ENCODE results near the gene FRMPD4. TPM values are rescaled to one million over a fixed set of nuclear protein-coding genes. Genes with fewer than 3 reads are reported as not detected.

FRMPD4 gene
- total and polyA plus RNA-seq, 2 donors (not counting 1 experiment from before 2014, with no cell fraction given): 0.50 to 1.5 TPM

DNA sequence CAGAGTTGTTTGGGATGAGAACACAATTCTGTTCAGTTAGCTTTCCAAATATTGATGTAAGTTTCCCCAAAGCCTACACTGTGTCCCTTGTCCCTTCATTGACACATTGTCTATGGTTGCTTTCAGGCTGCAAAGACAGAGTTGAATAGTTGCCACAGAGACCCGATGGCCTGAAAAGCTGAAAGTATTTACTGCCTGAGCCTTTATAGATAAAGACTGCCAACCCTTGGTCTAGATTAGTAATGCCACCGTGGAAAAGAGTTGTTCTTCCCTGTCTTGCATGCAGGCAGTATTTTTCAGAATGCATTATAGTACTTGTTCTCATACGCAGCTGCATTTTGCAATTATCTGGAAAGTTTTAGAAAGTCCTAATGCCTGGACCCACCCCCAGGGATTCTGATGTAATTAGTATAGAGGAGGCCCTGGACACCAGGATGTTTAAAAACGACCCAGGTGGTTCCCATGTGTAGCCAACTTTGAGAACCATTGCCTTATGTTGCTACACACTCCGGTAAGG, 180.8 kb downstream of the FRMPD4 start:
- no peak for DNase-seq (ENCODE audit: low read depth in 2 of 2)
- H2AFZ ChIP-seq (ENCODE audit: low read length): no peak overlapping the region
- no peaks in the 10 kb centered on the region for H4K20me1 ChIP-seq (ENCODE audit: control insufficient read depth, extremely low read depth, insufficient read depth, low read length)
- H3K4me2 ChIP-seq (ENCODE audit: extremely low read depth, insufficient read depth, low read length): no peak overlapping the region
- no peak overlapping the region for H3K9ac ChIP-seq (ENCODE audit: insufficient read depth, low read length)
- no peaks in the 10 kb centered on the region for H3K4me1 ChIP-seq (ENCODE audit: control insufficient read depth, extremely low read depth, insufficient read depth, low read length)
- H3K9me3 ChIP-seq (ENCODE audit: control insufficient read depth, insufficient read depth, low read depth, low read length): no peaks in the 10 kb centered on the region
- H3K4me3 ChIP-seq (replicated peaks in 1 of 4; ENCODE audit: control extremely low read depth in 1 of 4, insufficient read depth in 1 of 4, low read depth in 3 of 4, low read length in 4 of 4): no peak overlapping the region
- no peaks in the 10 kb centered on the region for H3K36me3 ChIP-seq (ENCODE audit: control insufficient read depth, insufficient read depth, low read length)
- H3K27ac ChIP-seq (ENCODE audit: insufficient read depth, low read length): no peak overlapping the region
- no peaks in the 10 kb centered on the region for H3K27me3 ChIP-seq (ENCODE audit: control insufficient read depth, insufficient read depth, low read length)
- no peaks in the 10 kb centered on the region for H3K79me2 ChIP-seq (ENCODE audit: control insufficient read depth, insufficient read depth, low read length)
- TF ChIP-seq, protein P1, sequence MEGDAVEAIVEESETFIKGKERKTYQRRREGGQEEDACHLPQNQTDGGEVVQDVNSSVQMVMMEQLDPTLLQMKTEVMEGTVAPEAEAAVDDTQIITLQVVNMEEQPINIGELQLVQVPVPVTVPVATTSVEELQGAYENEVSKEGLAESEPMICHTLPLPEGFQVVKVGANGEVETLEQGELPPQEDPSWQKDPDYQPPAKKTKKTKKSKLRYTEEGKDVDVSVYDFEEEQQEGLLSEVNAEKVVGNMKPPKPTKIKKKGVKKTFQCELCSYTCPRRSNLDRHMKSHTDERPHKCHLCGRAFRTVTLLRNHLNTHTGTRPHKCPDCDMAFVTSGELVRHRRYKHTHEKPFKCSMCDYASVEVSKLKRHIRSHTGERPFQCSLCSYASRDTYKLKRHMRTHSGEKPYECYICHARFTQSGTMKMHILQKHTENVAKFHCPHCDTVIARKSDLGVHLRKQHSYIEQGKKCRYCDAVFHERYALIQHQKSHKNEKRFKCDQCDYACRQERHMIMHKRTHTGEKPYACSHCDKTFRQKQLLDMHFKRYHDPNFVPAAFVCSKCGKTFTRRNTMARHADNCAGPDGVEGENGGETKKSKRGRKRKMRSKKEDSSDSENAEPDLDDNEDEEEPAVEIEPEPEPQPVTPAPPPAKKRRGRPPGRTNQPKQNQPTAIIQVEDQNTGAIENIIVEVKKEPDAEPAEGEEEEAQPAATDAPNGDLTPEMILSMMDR (conservative IDR thresholded peaks at IDR 0.05 in 1 of 2, IDR thresholded peaks at IDR 0.05 in 1 of 2; ENCODE audit: low read depth in 1 of 2, low read length in 2 of 2): no peak
- no peak for TF ChIP-seq EZH2 (IDR thresholded peaks at IDR 0.05; ENCODE audit: low read length, missing control alignments)

DNA sequence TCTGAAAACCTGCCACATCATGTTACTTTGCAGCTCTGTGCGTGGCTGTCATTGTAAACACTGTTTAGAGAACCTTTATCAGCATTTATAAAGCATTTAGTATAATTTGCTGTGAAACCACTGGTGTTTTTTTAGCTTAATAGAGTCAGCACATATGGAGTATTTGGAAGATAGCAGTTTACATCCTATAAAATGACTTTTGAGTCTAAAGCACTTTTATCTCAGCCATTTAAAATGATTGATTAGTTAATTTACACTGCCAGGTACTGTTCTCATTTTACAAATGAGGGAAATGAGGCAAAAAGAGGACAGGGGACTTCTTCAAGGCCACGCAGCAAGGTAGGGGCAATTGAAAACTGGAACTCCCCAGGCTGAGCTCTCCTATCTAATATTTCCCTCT, 181.7 kb downstream of the FRMPD4 start:
- TF ChIP-seq, protein P1 (conservative IDR thresholded peaks at IDR 0.05 in 1 of 2, IDR thresholded peaks at IDR 0.05 in 1 of 2; ENCODE audit: low read depth in 1 of 2, low read length in 2 of 2): no peak
- TF ChIP-seq EZH2 (IDR thresholded peaks at IDR 0.05; ENCODE audit: low read length, missing control alignments): no peak
- no peaks in the 10 kb centered on the region for H4K20me1 ChIP-seq (ENCODE audit: control insufficient read depth, extremely low read depth, insufficient read depth, low read length)
- H3K4me1 ChIP-seq (ENCODE audit: control insufficient read depth, extremely low read depth, insufficient read depth, low read length): no peaks in the 10 kb centered on the region
- DNase-seq (ENCODE audit: low read depth in 2 of 2): no peak
- H3K9me3 ChIP-seq (ENCODE audit: control insufficient read depth, insufficient read depth, low read depth, low read length): no peaks in the 10 kb centered on the region
- H3K79me2 ChIP-seq (ENCODE audit: control insufficient read depth, insufficient read depth, low read length): no peaks in the 10 kb centered on the region
- no peak overlapping the region for H2AFZ ChIP-seq (ENCODE audit: low read length)
- no peaks in the 10 kb centered on the region for H3K27me3 ChIP-seq (ENCODE audit: control insufficient read depth, insufficient read depth, low read length)
- no peaks in the 10 kb centered on the region for H3K36me3 ChIP-seq (ENCODE audit: control insufficient read depth, insufficient read depth, low read length)
- H3K9ac ChIP-seq (ENCODE audit: insufficient read depth, low read length): no peak overlapping the region
- H3K27ac ChIP-seq (ENCODE audit: insufficient read depth, low read length): no peak overlapping the region
- no peak overlapping the region for H3K4me2 ChIP-seq (ENCODE audit: extremely low read depth, insufficient read depth, low read length)
- no peak overlapping the region for H3K4me3 ChIP-seq (replicated peaks in 1 of 4; ENCODE audit: control extremely low read depth in 1 of 4, insufficient read depth in 1 of 4, low read depth in 3 of 4, low read length in 4 of 4)

DNA sequence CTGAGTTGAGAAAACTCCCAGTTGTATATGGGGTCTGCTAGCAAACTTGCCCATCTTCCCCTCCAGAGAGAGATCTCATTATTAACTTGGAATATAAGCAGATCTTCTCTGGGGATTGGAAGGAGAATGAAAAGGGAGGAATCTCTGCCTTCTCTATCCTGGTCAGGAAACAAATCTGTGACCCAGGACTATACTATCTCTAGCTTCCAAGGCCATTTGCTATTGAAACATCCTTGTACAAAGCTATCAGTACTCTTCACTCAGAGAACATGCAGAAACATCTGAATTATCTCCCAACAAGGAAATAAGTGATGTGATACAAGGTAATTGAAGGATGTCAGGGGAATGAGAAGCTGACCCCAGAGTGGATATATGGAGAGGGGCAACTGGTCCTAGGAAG, 183.8 kb downstream of the FRMPD4 start:
- H3K4me3 ChIP-seq (replicated peaks in 1 of 4; ENCODE audit: control extremely low read depth in 1 of 4, insufficient read depth in 1 of 4, low read depth in 3 of 4, low read length in 4 of 4): no peak overlapping the region
- H3K4me1 ChIP-seq (ENCODE audit: control insufficient read depth, extremely low read depth, insufficient read depth, low read length): no peaks in the 10 kb centered on the region
- H3K9me3 ChIP-seq (ENCODE audit: control insufficient read depth, insufficient read depth, low read depth, low read length): no peaks in the 10 kb centered on the region
- H3K4me2 ChIP-seq (ENCODE audit: extremely low read depth, insufficient read depth, low read length): no peak overlapping the region
- no peak overlapping the region for H3K27ac ChIP-seq (ENCODE audit: insufficient read depth, low read length)
- H3K27me3 ChIP-seq (ENCODE audit: control insufficient read depth, insufficient read depth, low read length): no peaks in the 10 kb centered on the region
- H2AFZ ChIP-seq (ENCODE audit: low read length): no peak overlapping the region
- DNase-seq (ENCODE audit: low read depth in 2 of 2): no peak
- H4K20me1 ChIP-seq (ENCODE audit: control insufficient read depth, extremely low read depth, insufficient read depth, low read length): no peaks in the 10 kb centered on the region
- H3K9ac ChIP-seq (ENCODE audit: insufficient read depth, low read length): no peak overlapping the region
- TF ChIP-seq EZH2 (IDR thresholded peaks at IDR 0.05; ENCODE audit: low read length, missing control alignments): no peak
- TF ChIP-seq, protein P1 (conservative IDR thresholded peaks at IDR 0.05 in 1 of 2, IDR thresholded peaks at IDR 0.05 in 1 of 2; ENCODE audit: low read depth in 1 of 2, low read length in 2 of 2): no peak
- H3K79me2 ChIP-seq (ENCODE audit: control insufficient read depth, insufficient read depth, low read length): no peaks in the 10 kb centered on the region
- no peaks in the 10 kb centered on the region for H3K36me3 ChIP-seq (ENCODE audit: control insufficient read depth, insufficient read depth, low read length)
